WI38 (cell line): ENCODE data around the gene DYNC2H1.
A peak's percentile ranks its signal among the peaks of the same experiment; 100 is the strongest.

ENCODE experiments used
- H3K4me3 ChIP-seq: 2 replicates; pipeline ENCODE4 v1.5.1; 2011; ENCODE audit warnings: low read depth, mild to moderate bottlenecking, control low read depth, low read length
- CTCF ChIP-seq: IDR thresholded peaks from 2 replicates; pipeline ENCODE4 v1.5.1; 2012; ENCODE audit warnings: low read depth, mild to moderate bottlenecking, control low read depth, low read length

DYNC2H1 gene

DNA sequence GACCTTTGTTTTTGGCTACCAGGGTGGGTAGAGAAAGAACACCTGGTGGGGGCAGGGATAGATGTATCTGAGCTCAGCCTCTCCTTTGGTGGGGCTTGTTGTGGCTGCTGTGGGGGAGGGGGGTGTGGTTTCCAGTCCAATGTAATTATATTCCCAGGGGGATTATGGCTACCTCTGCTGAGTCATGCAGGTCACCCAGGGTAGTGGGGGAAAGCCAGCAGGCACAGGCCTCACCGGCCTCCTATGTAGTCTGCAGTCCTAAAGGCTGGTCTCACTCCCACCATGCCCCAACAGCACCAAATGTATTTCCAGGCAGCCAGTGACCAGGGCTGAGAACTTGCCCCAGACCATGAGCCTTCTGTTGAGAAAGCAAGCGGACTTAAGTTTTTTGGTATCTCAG is 119.6 kb downstream of the DYNC2H1 start:
- no peak for TF ChIP-seq CTCF
- no peak overlapping the region for H3K4me3 ChIP-seq

- TF ChIP-seq CTCF, result no peak
Measured at GRCh38 chr11:103234974-103235373, 125.7 kb downstream of the DYNC2H1 start.

GRCh38 chr11:103241574-103241973 is 132.3 kb downstream of the DYNC2H1 start:
- H3K4me3 ChIP-seq, result no peak overlapping the region
- TF ChIP-seq CTCF, result no peak

More at GRCh38 chr11:103234974-103235373, 125.7 kb downstream of the DYNC2H1 start:
- H3K4me3 ChIP-seq, result peak overlapping the region; percentile 21; the same call in 1 of the 2 replicates

GRCh38 chr11:103254123-103254522 is 144.9 kb downstream of the DYNC2H1 start:
- no peak for TF ChIP-seq CTCF
- H3K4me3 ChIP-seq, result no peak overlapping the region

- no peak overlapping the region for H3K4me3 ChIP-seq
- peak; percentile 31 for TF ChIP-seq CTCF
Measured at GRCh38 chr11:103257360-103257759, 148.1 kb downstream of the DYNC2H1 start.

DNA sequence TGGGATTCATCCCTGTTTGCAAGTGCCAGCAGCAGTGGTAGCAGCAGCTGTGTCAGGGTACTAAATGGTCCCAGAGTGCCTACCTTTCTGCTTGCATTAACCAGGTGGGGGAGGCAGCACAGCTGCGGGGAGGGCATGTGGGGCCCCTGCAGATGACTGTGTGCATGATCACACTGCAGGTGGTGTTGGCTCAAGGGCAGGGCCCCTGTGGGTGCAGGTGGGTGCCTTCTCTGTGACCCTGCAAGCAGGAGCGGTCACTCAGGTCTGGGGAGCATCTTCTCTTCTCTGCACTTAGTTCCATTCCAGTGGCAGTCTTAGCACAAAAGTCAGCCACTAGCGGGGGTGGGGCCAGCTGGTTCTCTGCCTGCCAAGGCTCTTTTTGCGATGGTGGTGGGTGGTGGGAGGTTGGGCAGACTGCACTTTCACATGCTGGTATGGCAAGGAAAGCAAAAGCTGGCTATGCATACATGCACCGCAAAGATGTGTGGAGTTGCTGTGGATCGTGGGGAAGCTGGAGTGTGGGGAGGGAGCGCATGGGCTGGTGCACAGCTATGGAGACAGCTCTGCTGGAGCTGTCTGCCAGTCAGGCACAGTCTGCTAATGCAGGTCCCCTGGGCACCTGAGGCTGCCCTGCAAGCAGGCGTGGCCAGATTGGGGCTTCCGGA is 157.1 kb downstream of the DYNC2H1 start:
- no peak for TF ChIP-seq CTCF
- no peak overlapping the region for H3K4me3 ChIP-seq

- H3K4me3 ChIP-seq, result no peak overlapping the region
- TF ChIP-seq CTCF, result no peak
Measured at GRCh38 chr11:103272876-103273275, 163.7 kb downstream of the DYNC2H1 start.
